NOMO-1 (cell line): Measurements from ENCODE around the gene MAK.
"Not testable (repeated sequence)": the region's sequence is repeated elsewhere in the genome, so short reads cannot be mapped to it uniquely, and the experiment has no call there.

Source experiments
- DNase-seq, 2 experiments: peaks; one replicate each; lab custom pipeline; 2025; ENCODE audit not compliant: unreplicated experiment in 2 of 2; lab: John Stamatoyannopoulos, UW

The MAK gene

DNA sequence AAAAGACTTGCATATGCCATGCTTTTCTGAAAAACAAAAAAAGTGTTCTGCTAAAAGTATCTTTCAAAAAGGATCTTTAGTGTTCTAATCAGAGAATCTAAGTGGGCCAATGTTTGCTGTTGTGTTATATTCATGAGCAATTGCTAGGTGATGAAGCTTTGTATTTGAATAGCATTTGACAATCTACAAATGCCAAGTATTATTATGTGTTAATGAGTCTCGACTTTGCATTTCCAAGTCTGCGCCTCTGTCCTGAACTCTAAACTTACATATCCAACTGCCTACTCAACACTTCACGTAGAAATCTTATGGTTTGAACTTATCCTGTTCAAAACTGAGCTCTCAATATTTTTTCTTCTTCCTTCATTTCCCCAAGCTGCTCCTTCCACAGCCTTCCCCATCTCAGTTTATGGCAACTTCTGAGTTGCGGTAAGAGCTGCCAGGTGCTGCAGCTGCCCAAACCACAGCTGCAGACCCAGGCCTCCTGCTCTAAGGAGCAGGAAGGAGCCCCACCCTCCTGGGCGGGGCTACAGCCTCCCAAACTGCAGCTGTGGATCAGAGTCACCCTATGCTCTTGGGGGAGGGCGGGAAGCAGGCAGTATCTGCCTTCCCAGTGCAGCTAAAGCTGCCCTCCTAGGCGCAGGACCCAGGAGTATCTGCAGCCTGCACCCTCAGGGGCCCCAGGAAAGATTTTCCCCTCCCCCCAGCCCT lies 16.7 kb upstream of the MAK start:
- no peak for DNase-seq

DNA sequence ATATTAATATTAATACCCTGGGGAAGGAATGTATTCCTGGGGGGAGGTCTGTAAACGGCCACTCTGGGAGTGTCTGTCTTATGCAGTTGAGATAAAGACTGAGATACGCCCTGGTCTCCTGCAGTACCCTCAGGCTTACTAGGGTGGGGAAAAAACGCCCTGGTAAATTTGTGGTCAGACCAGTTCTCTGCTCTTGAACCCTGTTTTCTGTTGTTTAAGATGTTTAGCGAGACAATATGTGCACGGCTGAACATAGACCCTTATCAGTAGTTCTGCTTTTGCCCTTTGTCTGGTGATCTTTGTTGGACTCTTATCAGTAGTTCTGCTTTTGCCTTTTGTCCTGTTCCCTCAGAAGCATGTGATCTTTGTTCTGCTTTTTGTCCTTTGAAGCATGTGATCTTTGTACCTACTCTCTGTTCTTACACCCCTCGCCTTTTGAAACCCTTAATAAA lies 15.5 kb upstream of the MAK start:
- DNase-seq, result not testable (repeated sequence)

GRCh38 chr6:10852361-10852960 lies 14.1 kb upstream of the MAK start:
- DNase-seq, result no peak

DNA sequence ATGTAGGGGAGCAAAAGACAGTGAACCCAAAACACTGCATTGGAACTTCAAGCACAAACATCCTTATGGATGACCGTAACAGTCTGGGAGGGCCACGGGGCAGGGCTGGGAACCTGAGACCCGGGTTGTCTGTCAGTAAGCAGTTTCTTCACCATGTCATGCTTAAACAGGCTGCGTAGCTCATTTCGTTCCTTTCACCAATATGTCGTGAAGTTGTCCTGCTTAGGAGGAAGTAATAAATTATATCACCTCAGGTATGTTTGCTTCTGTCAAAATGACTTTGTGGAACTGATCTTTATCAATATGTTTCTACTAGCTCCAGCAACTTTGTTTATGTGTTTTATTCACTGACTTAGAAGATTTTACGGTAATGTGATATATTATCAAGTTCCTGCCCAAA lies 12.4 kb upstream of the MAK start:
- DNase-seq, result no peak

- DNase-seq, result no peak
These were observed 11.6 kb upstream of the MAK start for GRCh38 chr6:10849901-10850300.

DNA sequence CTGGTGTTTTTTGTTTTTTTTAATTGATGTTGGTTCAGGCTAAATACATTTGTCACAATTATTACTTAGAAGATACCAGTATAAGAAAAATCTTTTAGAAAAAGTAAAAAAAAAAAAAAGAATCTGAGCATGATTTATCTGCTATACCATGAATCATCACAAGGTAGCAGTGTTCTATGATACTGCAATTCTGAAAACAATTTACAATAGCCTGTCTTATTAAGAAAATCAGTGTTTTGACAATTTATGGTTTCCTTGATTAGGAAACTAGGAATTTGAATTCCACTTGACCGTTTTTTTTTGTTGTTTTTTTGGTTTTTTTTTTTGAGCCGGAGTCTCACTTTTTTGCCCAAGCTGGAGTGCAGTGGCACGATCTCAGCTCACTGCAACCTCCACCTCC lies 9.3 kb upstream of the MAK start:
- peak in 1 of 2 experiments; percentile 14 for DNase-seq

GRCh38 chr6:10843554-10843953 lies 5.2 kb upstream of the MAK start:
- DNase-seq, result no peak

GRCh38 chr6:10838794-10839333 lies 525 bp upstream of the MAK start:
- peak in 1 of 2 experiments; percentile 82 for DNase-seq

- peak in 1 of 2 experiments; percentile 11 for DNase-seq
These were observed 731 bp downstream of the MAK start for GRCh38 chr6:10837622-10837994.

- no peak for DNase-seq
These were observed 1.2 kb downstream of the MAK start for GRCh38 chr6:10837009-10837621.

GRCh38 chr6:10834823-10835222 lies 3.5 kb downstream of the MAK start:
- DNase-seq, result no peak

DNA sequence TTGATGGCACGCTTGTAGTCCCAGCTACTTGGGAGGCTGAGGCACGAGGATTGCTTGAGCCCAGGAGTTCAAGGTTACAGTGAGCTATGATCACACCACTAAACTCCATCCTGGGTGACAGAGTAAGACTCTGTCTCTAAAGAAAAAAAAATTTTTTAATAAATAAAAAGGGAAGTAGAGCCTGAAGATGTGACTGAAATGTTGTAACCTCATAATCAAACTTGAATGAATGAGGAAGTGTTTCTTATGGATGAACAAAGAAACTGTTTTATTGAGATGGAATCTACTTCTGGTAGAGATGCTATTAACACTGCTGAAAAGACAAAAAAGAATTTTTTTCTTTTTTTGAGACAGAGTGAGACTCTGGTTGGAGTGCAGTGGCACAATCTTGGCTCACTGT lies 6.7 kb downstream of the MAK start:
- peak in 1 of 2 experiments; percentile 85 for DNase-seq

DNA sequence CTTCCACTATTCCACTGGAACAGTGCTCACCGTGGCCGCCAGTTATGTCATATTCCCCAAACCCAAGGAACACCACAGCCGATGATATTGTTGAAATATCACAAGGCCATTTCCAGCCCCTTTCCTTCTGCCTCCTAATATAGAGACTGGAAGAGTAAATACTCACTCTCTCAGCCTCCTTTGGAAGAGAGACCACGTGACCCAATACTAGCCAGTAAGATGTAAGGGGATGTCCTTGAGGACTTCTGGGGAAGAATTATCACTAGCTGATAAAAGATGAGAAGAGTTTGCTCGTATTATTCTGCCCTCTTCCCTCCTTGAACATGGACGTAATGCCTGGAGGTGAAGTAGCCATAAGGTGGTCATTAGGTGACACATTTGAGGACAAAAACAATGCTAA lies 13.5 kb downstream of the MAK start:
- DNase-seq, result no peak

DNA sequence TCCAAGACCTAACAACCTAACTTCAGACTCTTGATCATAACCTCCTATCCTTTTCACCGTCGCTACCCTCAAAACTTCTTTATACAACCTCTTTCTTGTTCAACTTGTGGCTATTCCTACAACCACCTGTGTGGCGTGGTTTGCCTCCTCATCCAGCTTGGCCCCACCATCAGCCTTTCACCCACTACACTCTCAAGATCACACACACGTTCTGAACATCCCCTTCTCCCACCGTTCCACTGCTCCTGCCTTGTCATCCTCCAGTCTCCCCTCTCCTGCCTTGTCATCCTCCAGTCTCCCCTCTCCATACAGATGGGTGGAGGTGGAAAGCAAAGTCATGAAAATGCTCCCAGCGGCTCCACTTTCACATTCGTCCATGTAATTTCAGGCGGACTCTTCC lies 14.0 kb downstream of the MAK start:
- no peak for DNase-seq

DNA sequence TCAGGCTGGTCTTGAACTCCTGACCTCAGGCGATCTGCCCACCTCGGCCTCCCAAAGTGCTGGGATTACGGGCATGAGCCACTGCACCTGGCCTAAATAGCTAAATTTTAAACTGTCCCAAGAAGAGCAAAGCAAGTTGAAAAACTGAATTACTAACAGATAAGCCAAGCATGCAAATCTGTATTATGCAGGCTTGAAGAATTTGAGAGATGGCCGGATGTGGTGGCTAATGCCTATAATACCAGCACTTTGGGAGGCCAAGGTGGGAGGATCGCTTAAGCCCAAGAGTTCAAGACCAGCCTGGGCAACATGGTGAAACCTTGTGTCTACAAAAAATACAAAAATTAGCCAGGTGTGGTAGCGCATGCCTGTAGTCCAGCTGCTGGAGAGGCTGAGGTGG lies 24.2 kb downstream of the MAK start:
- not testable (repeated sequence) for DNase-seq

GRCh38 chr6:10809098-10809497 lies 29.2 kb downstream of the MAK start:
- no peak for DNase-seq

GRCh38 chr6:10808376-10808775 lies 30.0 kb downstream of the MAK start:
- DNase-seq, result no peak

DNA sequence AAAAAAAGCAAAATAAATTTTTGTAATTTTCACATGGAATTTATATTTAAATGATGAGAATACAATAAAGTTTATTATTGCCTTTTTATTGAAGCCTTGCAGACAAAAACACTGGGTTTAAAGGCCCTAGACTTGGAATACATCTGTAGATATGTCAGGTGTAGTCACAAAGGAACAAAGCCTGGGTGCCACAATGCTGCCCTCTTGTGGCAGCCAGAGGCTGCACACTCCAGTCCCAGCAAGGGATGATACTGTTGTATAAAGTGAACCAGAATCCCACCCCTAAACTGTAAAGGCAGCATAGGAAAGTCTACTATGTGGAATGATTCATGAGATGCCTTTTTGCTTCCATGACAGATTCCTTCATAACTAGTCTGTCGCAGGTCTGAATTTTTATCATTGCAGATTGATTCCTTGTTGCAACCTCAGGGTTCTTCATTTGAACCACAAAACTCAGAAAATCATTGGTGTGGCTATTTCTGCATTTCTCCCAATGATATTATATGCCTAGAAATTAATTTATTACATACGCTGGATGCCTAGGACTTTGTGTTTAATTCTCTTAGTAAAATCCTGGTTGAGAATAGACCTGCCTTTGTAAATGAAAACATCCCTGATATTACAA lies 37.0 kb downstream of the MAK start:
- peak; percentile 17 to 34 for DNase-seq

- no peak for DNase-seq
These were observed 37.5 kb downstream of the MAK start for GRCh38 chr6:10800810-10801209.

- DNase-seq, result no peak
These were observed 44.1 kb downstream of the MAK start for GRCh38 chr6:10794239-10794638.

- no peak for DNase-seq
These were observed 44.6 kb downstream of the MAK start for GRCh38 chr6:10793695-10794094.
